GM18526 (cell line): ENCODE data around the gene TNNT1.

Source experiments
- POLR2A ChIP-seq: IDR thresholded peaks from 3 replicates; pipeline ENCODE4 v1.6.1; 2011; ENCODE audit not compliant: insufficient read length; ENCODE audit errors: extremely low read depth

The TNNT1 gene

GRCh38 chr19:55173714-55174409 lies 24.9 kb upstream of the TNNT1 start:
- TF ChIP-seq POLR2A = no peak

- TF ChIP-seq POLR2A = no peak
Measured at GRCh38 chr19:55173186-55173713, 24.2 kb upstream of the TNNT1 start.

GRCh38 chr19:55172741-55173140 lies 23.7 kb upstream of the TNNT1 start:
- TF ChIP-seq POLR2A = no peak

- no peak for TF ChIP-seq POLR2A
Measured at GRCh38 chr19:55171440-55171839, 22.4 kb upstream of the TNNT1 start.

GRCh38 chr19:55169136-55169535 lies 20.1 kb upstream of the TNNT1 start:
- no peak for TF ChIP-seq POLR2A

GRCh38 chr19:55166530-55167268 lies 17.7 kb upstream of the TNNT1 start, which contains the start of gene DNAAF3:
Gene DNAAF3 (minus strand): TSS chr19:55166613. CDS start chr19:55166413, 200 bp downstream.
- TF ChIP-seq POLR2A = no peak

GRCh38 chr19:55165952-55166529 lies 17.0 kb upstream of the TNNT1 start:
- no peak for TF ChIP-seq POLR2A

- TF ChIP-seq POLR2A = no peak
Measured at GRCh38 chr19:55161571-55162322, 12.7 kb upstream of the TNNT1 start.

GRCh38 chr19:55160986-55161365 lies 12.0 kb upstream of the TNNT1 start:
- TF ChIP-seq POLR2A = no peak

- no peak for TF ChIP-seq POLR2A
Measured at GRCh38 chr19:55160128-55160985, 11.4 kb upstream of the TNNT1 start.

- TF ChIP-seq POLR2A = no peak
Measured at GRCh38 chr19:55158848-55159749, 10.1 kb upstream of the TNNT1 start.

GRCh38 chr19:55158423-55158822 lies 9.4 kb upstream of the TNNT1 start:
- TF ChIP-seq POLR2A = no peak

GRCh38 chr19:55157064-55157908 lies 8.3 kb upstream of the TNNT1 start, which contains the start of gene TNNI3:
Gene TNNI3 (minus strand): TSS chr19:55157732. CDS start chr19:55157589, 143 bp downstream.
- no peak for TF ChIP-seq POLR2A
